CD4-positive, CD25-positive, alpha-beta regulatory T cell (primary cell): ENCODE measurements around the gene MRPL51. TPM values are rescaled to one million over a fixed set of nuclear protein-coding genes. Genes with fewer than 3 reads are reported as not detected.
"Not testable (repeated sequence)": the region's sequence is repeated elsewhere in the genome, so short reads cannot be mapped to it uniquely, and the experiment has no call there.

ENCODE experiments used
- ATAC-seq, 2 donors: fragments of 150-1000 bp; cut with Tn5 transposase; one replicate each; pipeline ENCODE4 v1.10.0; 2021; ENCODE audit warnings: low read depth in 2 of 2, moderate number of reproducible peaks in 2 of 2, moderate library complexity in 1 of 2
- DNase-seq, 3 donors: peaks; one replicate each; pipeline versions ENCODE4 v3.0.0 to v3.0.0-alpha.2; 2012 to 2022; ENCODE audit warnings: mixed read lengths in 1 of 3
- H3K27ac ChIP-seq: one replicate; pipeline ENCODE4 v1.7.0; 2013; ENCODE audit warnings: mild to moderate bottlenecking, low read length; ENCODE audit not compliant: insufficient read depth, poor library complexity, severe bottlenecking
- H3K27me3 ChIP-seq: one replicate; pipeline ENCODE4 v1.7.0; 2013; ENCODE audit warnings: low read length; ENCODE audit not compliant: control insufficient read depth, insufficient read depth
- H3K36me3 ChIP-seq: one replicate; pipeline ENCODE4 v1.7.0; 2013; ENCODE audit warnings: mild to moderate bottlenecking, low read length, moderate library complexity; ENCODE audit not compliant: control insufficient read depth, insufficient read depth
- H3K4me1 ChIP-seq: 2 replicates; pipeline ENCODE4 v1.7.0; 2013; ENCODE audit warnings: mild to moderate bottlenecking, low read length; ENCODE audit not compliant: insufficient read depth, control insufficient read depth, poor library complexity, severe bottlenecking
- H3K4me3 ChIP-seq: one replicate; pipeline ENCODE4 v1.7.0; 2013; ENCODE audit warnings: low read depth, mild to moderate bottlenecking, low read length, moderate library complexity
- H3K9me3 ChIP-seq, 2 experiments: 1 replicate in 1 of 2; 2 replicates in 1 of 2; pipeline ENCODE4 v1.7.0; 2013; ENCODE audit warnings: low read length in 2 of 2, mild to moderate bottlenecking in 1 of 2, moderate library complexity in 1 of 2; ENCODE audit not compliant: control insufficient read depth in 2 of 2
- H3K27ac Mint-ChIP-seq, 3 donors: one replicate each; pipeline ENCODE4 v1.8.0; 2020 to 2022; ENCODE audit warnings: mild to moderate bottlenecking in 3 of 3, mixed read lengths in 3 of 3, moderate library complexity in 2 of 3
- H3K27me3 Mint-ChIP-seq: one replicate; pipeline ENCODE4 v1.8.0; 2022; ENCODE audit warnings: mild to moderate bottlenecking, mixed read lengths
- H3K36me3 Mint-ChIP-seq: one replicate; pipeline ENCODE4 v1.8.0; 2020; ENCODE audit warnings: mixed read lengths
- H3K4me1 Mint-ChIP-seq, 4 donors: one replicate each; pipeline ENCODE4 v1.8.0; 2020 to 2022; ENCODE audit warnings: mixed read lengths in 4 of 4, mild to moderate bottlenecking in 1 of 4
- H3K4me3 Mint-ChIP-seq, 4 donors: one replicate each; pipeline ENCODE4 v1.8.0; 2020 to 2022; ENCODE audit warnings: mild to moderate bottlenecking in 4 of 4, mixed read lengths in 4 of 4, moderate library complexity in 3 of 4
- H3K9me3 Mint-ChIP-seq, 7 donors: one replicate each; pipeline ENCODE4 v1.8.0; 2020 to 2022; ENCODE audit warnings: mixed read lengths in 7 of 7, mild to moderate bottlenecking in 3 of 7, moderate library complexity in 2 of 7
- polyA plus RNA-seq, 4 donors: library from polyadenylated mRNA; unstranded; fragments of 300-500 nt; fragmentation: Illumina TruSeq; gene quantifications; one replicate each; pipeline ENCODE4 v1.2.3, GENCODE V29; 2021
- total RNA-seq: library from RNA; stranded (reverse); gene quantifications from one replicate; pipeline ENCODE4 v1.2.3, GENCODE V29; 2022

The MRPL51 gene
- total and polyA plus RNA-seq, 5 donors from 2014 or later, result 40.5 to 372 (median 245) TPM

DNA sequence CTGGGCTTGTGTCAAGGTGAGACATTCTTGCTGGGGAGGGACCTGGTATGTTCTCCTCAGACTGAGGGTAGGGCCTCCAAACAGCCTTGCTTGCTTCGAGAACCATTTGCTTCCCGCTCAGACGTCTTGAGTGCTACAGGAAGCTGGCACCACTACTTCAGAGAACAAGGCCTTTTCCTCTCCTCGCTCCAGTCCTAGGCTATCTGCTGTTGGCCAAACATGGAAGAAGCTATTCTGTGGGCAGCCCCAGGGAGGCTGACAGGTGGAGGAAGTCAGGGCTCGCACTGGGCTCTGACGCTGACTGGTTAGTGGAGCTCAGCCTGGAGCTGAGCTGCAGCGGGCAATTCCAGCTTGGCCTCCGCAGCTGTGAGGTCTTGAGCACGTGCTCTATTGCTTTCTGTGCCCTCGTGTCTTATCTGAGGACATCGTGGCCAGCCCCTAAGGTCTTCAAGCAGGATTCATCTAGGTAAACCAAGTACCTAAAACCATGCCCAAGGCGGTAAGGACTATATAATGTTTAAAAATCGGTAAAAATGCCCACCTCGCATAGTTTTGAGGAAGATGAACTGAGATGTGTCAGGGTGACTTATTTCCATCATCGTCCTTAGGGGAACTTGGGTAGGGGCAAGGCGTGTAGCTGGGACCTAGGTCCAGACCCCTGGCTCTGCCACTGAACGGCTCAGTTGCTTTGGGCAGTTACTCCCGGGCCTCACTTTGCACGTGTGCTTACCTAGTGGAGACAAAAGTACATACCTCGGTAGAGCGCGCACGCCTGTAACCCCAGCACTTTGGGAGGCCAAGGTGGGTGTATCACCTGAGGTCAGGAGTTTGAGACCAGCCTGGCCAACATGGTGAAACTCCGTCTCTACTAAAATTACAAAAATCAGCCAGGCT, 45.6 kb upstream of the MRPL51 start:
- no peaks in the 10 kb centered on the region for H3K27me3 ChIP-seq
- no peak for ATAC-seq
- Mint-ChIP-seq H3K27me3 (peaks cover 14% of the 10 kb centered on the region), H3K4me3 (peak overlapping the region in 2 of 4 donors; percentile 35 to 93), H3K9me3 (no peaks in the 10 kb centered on the region), H3K36me3 (peaks cover 10% of the 10 kb centered on the region), H3K27ac (peak overlapping the region; percentile 42 to 97 (median 74)), H3K4me1 (peaks cover 10 to 74% (median 28%) of the 10 kb centered on the region in 4 donors)
- peaks cover 22% of the 10 kb centered on the region for H3K36me3 ChIP-seq
- H3K9me3 ChIP-seq, result no peaks in the 10 kb centered on the region
- peak in 1 of 3 donors; percentile 20 for DNase-seq
- H3K4me3 ChIP-seq, result no peak overlapping the region
- H3K27ac ChIP-seq, result peak overlapping the region; percentile 94
- peaks cover 68% of the 10 kb centered on the region for H3K4me1 ChIP-seq

DNA sequence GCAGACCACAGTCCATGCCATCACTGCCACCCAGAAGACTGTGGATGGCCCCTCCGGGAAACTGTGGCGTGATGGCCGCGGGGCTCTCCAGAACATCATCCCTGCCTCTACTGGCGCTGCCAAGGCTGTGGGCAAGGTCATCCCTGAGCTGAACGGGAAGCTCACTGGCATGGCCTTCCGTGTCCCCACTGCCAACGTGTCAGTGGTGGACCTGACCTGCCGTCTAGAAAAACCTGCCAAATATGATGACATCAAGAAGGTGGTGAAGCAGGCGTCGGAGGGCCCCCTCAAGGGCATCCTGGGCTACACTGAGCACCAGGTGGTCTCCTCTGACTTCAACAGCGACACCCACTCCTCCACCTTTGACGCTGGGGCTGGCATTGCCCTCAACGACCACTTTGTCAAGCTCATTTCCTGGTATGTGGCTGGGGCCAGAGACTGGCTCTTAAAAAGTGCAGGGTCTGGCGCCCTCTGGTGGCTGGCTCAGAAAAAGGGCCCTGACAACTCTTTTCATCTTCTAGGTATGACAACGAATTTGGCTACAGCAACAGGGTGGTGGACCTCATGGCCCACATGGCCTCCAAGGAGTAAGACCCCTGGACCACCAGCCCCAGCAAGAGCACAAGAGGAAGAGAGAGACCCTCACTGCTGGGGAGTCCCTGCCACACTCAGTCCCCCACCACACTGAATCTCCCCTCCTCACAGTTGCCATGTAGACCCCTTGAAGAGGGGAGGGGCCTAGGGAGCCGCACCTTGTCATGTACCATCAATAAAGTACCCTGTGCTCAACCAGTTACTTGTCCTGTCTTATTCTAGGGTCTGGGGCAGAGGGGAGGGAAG, 44.7 kb upstream of the MRPL51 start:
- not testable (repeated sequence) for H3K4me3 ChIP-seq, H3K9me3 Mint-ChIP-seq, H3K27me3 ChIP-seq, H3K9me3 ChIP-seq
- peaks cover 10% of the 10 kb centered on the region for H3K36me3 Mint-ChIP-seq
- H3K27ac Mint-ChIP-seq, result peak overlapping the region; percentile 10 to 99 (median 97)
- DNase-seq (peak; percentile 76 to 93 (median 86)), ATAC-seq (peak in 1 of 2 donors; percentile 13)
- peaks cover 22% of the 10 kb centered on the region for H3K36me3 ChIP-seq
- H3K4me1 ChIP-seq, result peaks cover 76% of the 10 kb centered on the region
- peaks cover 14% of the 10 kb centered on the region for H3K27me3 Mint-ChIP-seq
- H3K4me3 Mint-ChIP-seq, result peak overlapping the region; percentile 71 to 94 (median 85)
- H3K27ac ChIP-seq, result peak overlapping the region; percentile 94
- H3K4me1 Mint-ChIP-seq, result peaks cover 11 to 82% (median 33%) of the 10 kb centered on the region in 4 donors

DNA sequence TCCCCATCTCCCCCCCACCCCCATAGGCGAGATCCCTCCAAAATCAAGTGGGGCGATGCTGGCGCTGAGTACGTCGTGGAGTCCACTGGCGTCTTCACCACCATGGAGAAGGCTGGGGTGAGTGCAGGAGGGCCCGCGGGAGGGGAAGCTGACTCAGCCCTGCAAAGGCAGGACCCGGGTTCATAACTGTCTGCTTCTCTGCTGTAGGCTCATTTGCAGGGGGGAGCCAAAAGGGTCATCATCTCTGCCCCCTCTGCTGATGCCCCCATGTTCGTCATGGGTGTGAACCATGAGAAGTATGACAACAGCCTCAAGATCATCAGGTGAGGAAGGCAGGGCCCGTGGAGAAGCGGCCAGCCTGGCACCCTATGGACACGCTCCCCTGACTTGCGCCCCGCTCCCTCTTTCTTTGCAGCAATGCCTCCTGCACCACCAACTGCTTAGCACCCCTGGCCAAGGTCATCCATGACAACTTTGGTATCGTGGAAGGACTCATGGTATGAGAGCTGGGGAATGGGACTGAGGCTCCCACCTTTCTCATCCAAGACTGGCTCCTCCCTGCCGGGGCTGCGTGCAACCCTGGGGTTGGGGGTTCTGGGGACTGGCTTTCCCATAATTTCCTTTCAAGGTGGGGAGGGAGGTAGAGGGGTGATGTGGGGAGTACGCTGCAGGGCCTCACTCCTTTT, 44.0 kb upstream of the MRPL51 start:
- Mint-ChIP-seq H3K27me3 (peaks cover 14% of the 10 kb centered on the region), H3K4me1 (peaks cover 16 to 83% (median 40%) of the 10 kb centered on the region in 4 donors), H3K36me3 (peaks cover 10% of the 10 kb centered on the region), H3K27ac (peak overlapping the region in 2 of 3 donors; percentile 97 to 99), H3K4me3 (peak overlapping the region; percentile 93 to 94 (median 94)), H3K9me3 (no peaks in the 10 kb centered on the region)
- Histone ChIP-seq H3K27me3 (no peaks in the 10 kb centered on the region), H3K4me3 (no peak overlapping the region), H3K4me1 (peaks cover 81% of the 10 kb centered on the region), H3K36me3 (peaks cover 22% of the 10 kb centered on the region), H3K27ac (peak overlapping the region; percentile 94), H3K9me3 (no peaks in the 10 kb centered on the region)
- no peak for DNase-seq
- ATAC-seq, result no peak

DNA sequence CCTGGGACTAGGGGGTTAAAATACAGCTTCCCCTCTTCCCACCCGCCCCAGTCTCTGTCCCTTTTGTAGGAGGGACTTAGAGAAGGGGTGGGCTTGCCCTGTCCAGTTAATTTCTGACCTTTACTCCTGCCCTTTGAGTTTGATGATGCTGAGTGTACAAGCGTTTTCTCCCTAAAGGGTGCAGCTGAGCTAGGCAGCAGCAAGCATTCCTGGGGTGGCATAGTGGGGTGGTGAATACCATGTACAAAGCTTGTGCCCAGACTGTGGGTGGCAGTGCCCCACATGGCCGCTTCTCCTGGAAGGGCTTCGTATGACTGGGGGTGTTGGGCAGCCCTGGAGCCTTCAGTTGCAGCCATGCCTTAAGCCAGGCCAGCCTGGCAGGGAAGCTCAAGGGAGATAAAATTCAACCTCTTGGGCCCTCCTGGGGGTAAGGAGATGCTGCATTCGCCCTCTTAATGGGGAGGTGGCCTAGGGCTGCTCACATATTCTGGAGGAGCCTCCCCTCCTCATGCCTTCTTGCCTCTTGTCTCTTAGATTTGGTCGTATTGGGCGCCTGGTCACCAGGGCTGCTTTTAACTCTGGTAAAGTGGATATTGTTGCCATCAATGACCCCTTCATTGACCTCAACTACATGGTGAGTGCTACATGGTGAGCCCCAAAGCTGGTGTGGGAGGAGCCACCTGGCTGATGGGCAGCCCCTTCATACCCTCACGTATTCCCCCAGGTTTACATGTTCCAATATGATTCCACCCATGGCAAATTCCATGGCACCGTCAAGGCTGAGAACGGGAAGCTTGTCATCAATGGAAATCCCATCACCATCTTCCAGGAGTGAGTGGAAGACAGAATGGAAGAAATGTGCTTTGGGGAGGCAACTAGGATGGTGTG, 43.1 kb upstream of the MRPL51 start:
- peak in 1 of 3 donors; percentile 17 for DNase-seq
- Mint-ChIP-seq H3K4me1 (peaks cover 16 to 79% (median 40%) of the 10 kb centered on the region in 4 donors), H3K27ac (peak overlapping the region; percentile 97 to 99 (median 99)), H3K27me3 (peaks cover 14% of the 10 kb centered on the region), H3K9me3 (no peaks in the 10 kb centered on the region), H3K4me3 (peak overlapping the region; percentile 93 to 99 (median 94)), H3K36me3 (peaks cover 11% of the 10 kb centered on the region)
- peak overlapping the region; percentile 94 for H3K27ac ChIP-seq
- no peak for ATAC-seq
- no peaks in the 10 kb centered on the region for H3K27me3 ChIP-seq
- H3K36me3 ChIP-seq, result peaks cover 25% of the 10 kb centered on the region
- peak overlapping the region; percentile 74 for H3K4me3 ChIP-seq
- H3K4me1 ChIP-seq, result peaks cover 84% of the 10 kb centered on the region
- no peaks in the 10 kb centered on the region for H3K9me3 ChIP-seq

DNA sequence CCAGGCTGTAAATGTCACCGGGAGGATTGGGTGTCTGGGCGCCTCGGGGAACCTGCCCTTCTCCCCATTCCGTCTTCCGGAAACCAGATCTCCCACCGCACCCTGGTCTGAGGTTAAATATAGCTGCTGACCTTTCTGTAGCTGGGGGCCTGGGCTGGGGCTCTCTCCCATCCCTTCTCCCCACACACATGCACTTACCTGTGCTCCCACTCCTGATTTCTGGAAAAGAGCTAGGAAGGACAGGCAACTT, 42.6 kb upstream of the MRPL51 start:
- Histone ChIP-seq H3K4me1 (peaks cover 78% of the 10 kb centered on the region), H3K27ac (peak overlapping the region; percentile 94), H3K9me3 (no peaks in the 10 kb centered on the region), H3K27me3 (no peaks in the 10 kb centered on the region), H3K4me3 (peak overlapping the region; percentile 74), H3K36me3 (peaks cover 31% of the 10 kb centered on the region)
- peaks cover 14% of the 10 kb centered on the region for H3K27me3 Mint-ChIP-seq
- peak overlapping the region; percentile 97 to 99 (median 99) for H3K27ac Mint-ChIP-seq
- DNase-seq (no peak), ATAC-seq (no peak)
- peak overlapping the region; percentile 93 to 99 (median 94) for H3K4me3 Mint-ChIP-seq
- H3K9me3 Mint-ChIP-seq, result no peaks in the 10 kb centered on the region
- peaks cover 17% of the 10 kb centered on the region for H3K36me3 Mint-ChIP-seq
- H3K4me1 Mint-ChIP-seq, result peaks cover 16 to 73% (median 38%) of the 10 kb centered on the region in 4 donors

DNA sequence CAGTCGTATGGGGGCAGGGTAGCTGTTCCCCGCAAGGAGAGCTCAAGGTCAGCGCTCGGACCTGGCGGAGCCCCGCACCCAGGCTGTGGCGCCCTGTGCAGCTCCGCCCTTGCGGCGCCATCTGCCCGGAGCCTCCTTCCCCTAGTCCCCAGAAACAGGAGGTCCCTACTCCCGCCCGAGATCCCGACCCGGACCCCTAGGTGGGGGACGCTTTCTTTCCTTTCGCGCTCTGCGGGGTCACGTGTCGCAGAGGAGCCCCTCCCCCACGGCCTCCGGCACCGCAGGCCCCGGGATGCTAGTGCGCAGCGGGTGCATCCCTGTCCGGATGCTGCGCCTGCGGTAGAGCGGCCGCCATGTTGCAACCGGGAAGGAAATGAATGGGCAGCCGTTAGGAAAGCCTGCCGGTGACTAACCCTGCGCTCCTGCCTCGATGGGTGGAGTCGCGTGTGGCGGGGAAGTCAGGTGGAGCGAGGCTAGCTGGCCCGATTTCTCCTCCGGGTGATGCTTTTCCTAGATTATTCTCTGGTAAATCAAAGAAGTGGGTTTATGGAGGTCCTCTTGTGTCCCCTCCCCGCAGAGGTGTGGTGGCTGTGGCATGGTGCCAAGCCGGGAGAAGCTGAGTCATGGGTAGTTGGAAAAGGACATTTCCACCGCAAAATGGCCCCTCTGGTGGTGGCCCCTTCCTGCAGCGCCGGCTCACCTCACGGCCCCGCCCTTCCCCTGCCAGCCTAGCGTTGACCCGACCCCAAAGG, 42.1 kb upstream of the MRPL51 start:
- Mint-ChIP-seq H3K9me3 (no peaks in the 10 kb centered on the region), H3K4me3 (peak overlapping the region; percentile 93 to 99 (median 94)), H3K27ac (peak overlapping the region; percentile 97 to 99 (median 99)), H3K4me1 (peaks cover 16 to 68% (median 33%) of the 10 kb centered on the region in 4 donors), H3K36me3 (peaks cover 22% of the 10 kb centered on the region), H3K27me3 (peaks cover 14% of the 10 kb centered on the region)
- peaks cover 36% of the 10 kb centered on the region for H3K36me3 ChIP-seq
- no peaks in the 10 kb centered on the region for H3K27me3 ChIP-seq
- H3K4me3 ChIP-seq, result peak overlapping the region; percentile 74
- ATAC-seq (peak; percentile 19 to 29), DNase-seq (peak; percentile 68 to 81 (median 69))
- peak overlapping the region; percentile 94 for H3K27ac ChIP-seq
- no peaks in the 10 kb centered on the region for H3K9me3 ChIP-seq
- H3K4me1 ChIP-seq, result peaks cover 73% of the 10 kb centered on the region
